GM23338 (cell line): Measurements from ENCODE around the gene CTNNA3. TPM values are rescaled to one million over a fixed set of nuclear protein-coding genes. Genes with fewer than 3 reads are reported as not detected.

Experiments used
- ATAC-seq: fragments of 200-7000 bp; cut with Tn5 transposase; 3 replicates; pipeline ENCODE4 v1.9.1; 2020
- DNase-seq: peaks from one replicate; pipeline ENCODE4 v3.0.0-alpha.2; 2015; ENCODE audit warnings: low spot score
- H2AFZ ChIP-seq: fragments of 200-600 bp; sonication (generic); 2 replicates; pipeline ENCODE4 v1.8.0; 2016; ENCODE audit warnings: antibody characterized with exemption, mild to moderate bottlenecking, moderate library complexity
- H3F3A ChIP-seq: fragments of 200-600 bp; sonication (generic); replicated peaks from 2 replicates; pipeline ENCODE4 v1.8.0; 2017; ENCODE audit warnings: antibody characterized with exemption, mixed run types, low read depth
- H3K27ac ChIP-seq: fragments of 200-600 bp; sonication (generic); 2 replicates; pipeline ENCODE4 v1.6.1; 2016; ENCODE audit warnings: low read depth
- H3K27me3 ChIP-seq: fragments of 200-600 bp; sonication (generic); 2 replicates; pipeline ENCODE4 v1.8.0; 2016; ENCODE audit warnings: mild to moderate bottlenecking, mixed run types, moderate library complexity; ENCODE audit not compliant: insufficient read depth
- H3K36me3 ChIP-seq: fragments of 200-600 bp; sonication (generic); 2 replicates; pipeline ENCODE4 v1.8.0; 2016; ENCODE audit warnings: mild to moderate bottlenecking; ENCODE audit not compliant: insufficient read depth
- H3K4me1 ChIP-seq: fragments of 200-600 bp; sonication (generic); 2 replicates; pipeline ENCODE4 v1.8.0; 2016; ENCODE audit warnings: mild to moderate bottlenecking, moderate library complexity; ENCODE audit not compliant: insufficient read depth
- H3K4me2 ChIP-seq: fragments of 200-600 bp; sonication (generic); 2 replicates; pipeline ENCODE4 v1.7.1; 2017; ENCODE audit warnings: mixed run types
- H3K4me3 ChIP-seq: fragments of 200-600 bp; sonication (generic); 2 replicates; pipeline ENCODE4 v1.6.1; 2016; ENCODE audit warnings: mixed run types
- H3K79me2 ChIP-seq: fragments of 200-600 bp; sonication (generic); replicated peaks from 2 replicates; pipeline ENCODE4 v1.8.0; 2017; ENCODE audit warnings: mild to moderate bottlenecking; ENCODE audit not compliant: insufficient read depth
- H3K9me2 ChIP-seq: fragments of 200-600 bp; sonication (generic); 2 replicates; pipeline ENCODE4 v1.8.0; 2017; ENCODE audit not compliant: insufficient read depth
- H4K20me1 ChIP-seq: fragments of 200-600 bp; sonication (generic); replicated peaks from 2 replicates; pipeline ENCODE4 v1.8.0; 2017; ENCODE audit warnings: mild to moderate bottlenecking; ENCODE audit not compliant: insufficient read depth
- H3K27ac Mint-ChIP-seq: 2 replicates; pipeline ENCODE4 v1.8.0; 2020; ENCODE audit warnings: inconsistent platforms, mild to moderate bottlenecking, moderate library complexity, mixed read lengths
- H3K27me3 Mint-ChIP-seq: 3 replicates; pipeline ENCODE4 v1.8.0; 2022; ENCODE audit warnings: low read depth, mild to moderate bottlenecking, moderate library complexity, mixed read lengths, inconsistent platforms; ENCODE audit not compliant: insufficient read depth, poor library complexity
- H3K36me3 Mint-ChIP-seq: 3 replicates; pipeline ENCODE4 v1.8.0; 2021; ENCODE audit warnings: low read depth, mild to moderate bottlenecking, inconsistent platforms, moderate library complexity, mixed read lengths
- H3K4me1 Mint-ChIP-seq: 3 replicates; pipeline ENCODE4 v1.8.0; 2020; ENCODE audit warnings: mild to moderate bottlenecking, inconsistent platforms, mixed read lengths
- H3K4me3 Mint-ChIP-seq: 3 replicates; pipeline ENCODE4 v1.8.0; 2021; ENCODE audit warnings: moderate library complexity, mild to moderate bottlenecking, inconsistent platforms, mixed read lengths
- H3K9me3 Mint-ChIP-seq: 3 replicates; pipeline ENCODE4 v1.8.0; 2020; ENCODE audit warnings: moderate library complexity, mild to moderate bottlenecking, inconsistent platforms, mixed read lengths
- EZH2 ChIP-seq: fragments of 200-600 bp; sonication (generic); IDR thresholded peaks from one replicate; pipeline ENCODE4 v1.8.0; 2017; ENCODE audit warnings: antibody characterized with exemption, mild to moderate bottlenecking, low read depth; ENCODE audit not compliant: unreplicated experiment
- EZH2phosphoT487 ChIP-seq: fragments of 200-600 bp; sonication (generic); IDR thresholded peaks from one replicate; pipeline ENCODE4 v1.8.1; 2018; ENCODE audit warnings: antibody characterized with exemption; ENCODE audit not compliant: unreplicated experiment
- JUNB ChIP-seq: IDR thresholded peaks from one replicate; pipeline ENCODE4 v1.6.1; 2016; ENCODE audit warnings: antibody characterized with exemption; ENCODE audit not compliant: unreplicated experiment
- NANOG ChIP-seq: IDR thresholded peaks from 2 replicates; pipeline ENCODE4 v1.6.1; 2016; ENCODE audit warnings: antibody characterized with exemption, borderline replicate concordance
- POLR2AphosphoS5 ChIP-seq: IDR thresholded peaks from 2 replicates; pipeline ENCODE4 v1.6.1; 2016; ENCODE audit warnings: antibody characterized with exemption, low read depth
- STAT1 ChIP-seq: IDR thresholded peaks from one replicate; pipeline ENCODE4 v1.6.1; 2016; ENCODE audit warnings: antibody characterized with exemption; ENCODE audit not compliant: unreplicated experiment
- ZNF114 ChIP-seq: fragments of 250-450 bp; sonication (Bioruptor Pico); IDR thresholded peaks from 2 replicates; pipeline ENCODE4 v1.5.0; 2020; ENCODE audit warnings: mild to moderate bottlenecking, moderate library complexity
- polyA plus RNA-seq: library from polyadenylated mRNA; unstranded; fragments of >200 nt; fragmentation: Nextera tagmentation; extraction: Ambion mirVana; gene quantifications from 2 replicates; pipeline ENCODE4 v1.2.1, GENCODE V29; 2016
- total RNA-seq: library from RNA; depleted of rRNA; stranded (reverse); fragments of >200 nt; shearing (Covaris generic); gene quantifications from 2 replicates; pipeline ENCODE4 v1.2.3, GENCODE V29; 2014
- TF ChIP-seq, protein P1 (sequence below), 2 experiments: fragments of 200-600 bp in 1 of 2; sonication (generic) in 1 of 2; conservative IDR thresholded peaks; 2 replicates each; pipeline versions ENCODE4 v1.5.1 to v1.6.1; 2016 to 2017; ENCODE audit warnings: antibody characterized with exemption in 2 of 2, low read depth in 2 of 2, mild to moderate bottlenecking in 2 of 2, moderate library complexity in 1 of 2
- TF ChIP-seq, protein P2 (sequence below): IDR thresholded peaks from 2 replicates; pipeline ENCODE4 v1.6.1; 2016; ENCODE audit warnings: antibody characterized with exemption

CTNNA3 gene
- total and polyA plus RNA-seq, 2 experiments from 2014 or later, result 0.71 to 3.3 TPM

DNA sequence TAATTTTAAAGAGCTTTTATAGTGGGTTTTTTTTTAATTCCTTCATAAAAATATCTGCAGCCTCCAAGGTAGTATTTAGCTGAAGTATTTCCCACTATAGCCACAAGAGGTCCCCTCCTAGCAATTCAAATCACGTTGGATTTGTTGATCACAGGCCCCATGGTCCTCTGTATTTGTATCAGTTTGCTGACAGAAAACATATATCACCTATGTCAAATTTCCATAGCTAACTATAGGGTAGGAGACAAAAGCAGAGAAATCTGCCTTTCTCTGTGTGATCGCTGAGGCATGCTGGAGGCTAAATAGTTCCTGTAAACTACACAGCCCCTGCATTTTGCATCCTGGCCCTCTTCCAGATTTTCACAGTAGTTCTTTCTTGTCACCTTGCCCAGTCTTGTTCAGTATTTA, 1.7 kb upstream of the CTNNA3 start:
- no peak overlapping the region for H3K4me3 Mint-ChIP-seq
- Histone ChIP-seq H3K36me3 (no peaks in the 10 kb centered on the region), H4K20me1 (no peaks in the 10 kb centered on the region), H3K27ac (no peak overlapping the region), H3K79me2 (no peaks in the 10 kb centered on the region), H3K4me2 (no peak overlapping the region), H3K4me3 (no peak overlapping the region), H3K9me2 (no peaks in the 10 kb centered on the region), H3F3A (no peaks in the 10 kb centered on the region), H2AFZ (peak overlapping the region; percentile 61; the same call in 1 of the 2 replicates), H3K27me3 (no peaks in the 10 kb centered on the region), H3K4me1 (no peaks in the 10 kb centered on the region)
- H3K27me3 Mint-ChIP-seq, result no peaks in the 10 kb centered on the region
- peaks cover 30% of the 10 kb centered on the region for H3K9me3 Mint-ChIP-seq
- TF ChIP-seq, protein P1, sequence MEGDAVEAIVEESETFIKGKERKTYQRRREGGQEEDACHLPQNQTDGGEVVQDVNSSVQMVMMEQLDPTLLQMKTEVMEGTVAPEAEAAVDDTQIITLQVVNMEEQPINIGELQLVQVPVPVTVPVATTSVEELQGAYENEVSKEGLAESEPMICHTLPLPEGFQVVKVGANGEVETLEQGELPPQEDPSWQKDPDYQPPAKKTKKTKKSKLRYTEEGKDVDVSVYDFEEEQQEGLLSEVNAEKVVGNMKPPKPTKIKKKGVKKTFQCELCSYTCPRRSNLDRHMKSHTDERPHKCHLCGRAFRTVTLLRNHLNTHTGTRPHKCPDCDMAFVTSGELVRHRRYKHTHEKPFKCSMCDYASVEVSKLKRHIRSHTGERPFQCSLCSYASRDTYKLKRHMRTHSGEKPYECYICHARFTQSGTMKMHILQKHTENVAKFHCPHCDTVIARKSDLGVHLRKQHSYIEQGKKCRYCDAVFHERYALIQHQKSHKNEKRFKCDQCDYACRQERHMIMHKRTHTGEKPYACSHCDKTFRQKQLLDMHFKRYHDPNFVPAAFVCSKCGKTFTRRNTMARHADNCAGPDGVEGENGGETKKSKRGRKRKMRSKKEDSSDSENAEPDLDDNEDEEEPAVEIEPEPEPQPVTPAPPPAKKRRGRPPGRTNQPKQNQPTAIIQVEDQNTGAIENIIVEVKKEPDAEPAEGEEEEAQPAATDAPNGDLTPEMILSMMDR (conservative IDR thresholded peaks at IDR 0.05; ENCODE audit: low read depth in 2 of 2), result peak; percentile 68 to 70
- TF ChIP-seq STAT1, result no peak
- H3K36me3 Mint-ChIP-seq, result peaks cover 8% of the 10 kb centered on the region
- no peak overlapping the region for H3K27ac Mint-ChIP-seq
- no peaks in the 10 kb centered on the region for H3K4me1 Mint-ChIP-seq
- DNase-seq (peak; percentile 73), ATAC-seq (peak; percentile 72)

DNA sequence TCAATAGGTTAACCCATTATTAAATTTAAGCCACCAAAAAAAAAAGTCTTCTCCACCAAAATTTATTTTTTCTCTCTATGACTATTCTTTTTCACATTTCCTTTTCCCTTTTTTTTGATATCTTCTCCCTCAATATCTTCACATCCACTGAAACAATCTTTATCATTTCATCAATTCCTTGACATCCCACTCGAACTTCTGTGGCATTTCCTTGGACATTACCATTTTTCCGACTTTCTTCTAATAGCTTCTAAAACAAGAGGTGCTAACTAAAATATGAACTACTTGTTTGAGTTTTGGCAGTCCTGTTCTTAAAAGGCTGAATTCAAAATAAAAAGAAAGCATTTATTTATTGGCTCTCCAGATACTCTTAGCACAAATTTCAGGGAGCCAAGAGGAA, 684 bp upstream of the CTNNA3 start:
- no peak overlapping the region for H3K27ac ChIP-seq
- no peaks in the 10 kb centered on the region for H3K4me1 ChIP-seq
- no peaks in the 10 kb centered on the region for H3K27me3 Mint-ChIP-seq
- H3K36me3 ChIP-seq, result no peaks in the 10 kb centered on the region
- H3K4me3 ChIP-seq, result no peak overlapping the region
- H2AFZ ChIP-seq, result no peak overlapping the region
- peaks cover 8% of the 10 kb centered on the region for H3K36me3 Mint-ChIP-seq
- H3K9me3 Mint-ChIP-seq, result peaks cover 24% of the 10 kb centered on the region
- H4K20me1 ChIP-seq, result no peaks in the 10 kb centered on the region
- no peak overlapping the region for H3K27ac Mint-ChIP-seq
- ATAC-seq (no peak), DNase-seq (no peak)
- no peak overlapping the region for H3K4me3 Mint-ChIP-seq
- no peak for TF ChIP-seq NANOG
- TF ChIP-seq POLR2AphosphoS5, result no peak
- TF ChIP-seq STAT1, result no peak
- no peak for TF ChIP-seq JUNB
- TF ChIP-seq, protein P2, sequence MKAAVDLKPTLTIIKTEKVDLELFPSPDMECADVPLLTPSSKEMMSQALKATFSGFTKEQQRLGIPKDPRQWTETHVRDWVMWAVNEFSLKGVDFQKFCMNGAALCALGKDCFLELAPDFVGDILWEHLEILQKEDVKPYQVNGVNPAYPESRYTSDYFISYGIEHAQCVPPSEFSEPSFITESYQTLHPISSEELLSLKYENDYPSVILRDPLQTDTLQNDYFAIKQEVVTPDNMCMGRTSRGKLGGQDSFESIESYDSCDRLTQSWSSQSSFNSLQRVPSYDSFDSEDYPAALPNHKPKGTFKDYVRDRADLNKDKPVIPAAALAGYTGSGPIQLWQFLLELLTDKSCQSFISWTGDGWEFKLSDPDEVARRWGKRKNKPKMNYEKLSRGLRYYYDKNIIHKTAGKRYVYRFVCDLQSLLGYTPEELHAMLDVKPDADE, result no peak
- no peak for TF ChIP-seq EZH2phosphoT487
- no peak for TF ChIP-seq ZNF114 (CRISPR knock-in tag)
- TF ChIP-seq EZH2, result no peak
- TF ChIP-seq, protein P1 (conservative IDR thresholded peaks at IDR 0.05; ENCODE audit: low read depth in 2 of 2), result no peak
- H3K79me2 ChIP-seq, result no peaks in the 10 kb centered on the region
- no peak overlapping the region for H3K4me2 ChIP-seq
- no peaks in the 10 kb centered on the region for H3K9me2 ChIP-seq
- no peaks in the 10 kb centered on the region for H3K27me3 ChIP-seq
- H3F3A ChIP-seq, result no peaks in the 10 kb centered on the region
- H3K4me1 Mint-ChIP-seq, result no peaks in the 10 kb centered on the region
